GM23338 (cell line): ENCODE measurements around the gene CPXM2. TPM values are rescaled to one million over a fixed set of nuclear protein-coding genes. Genes with fewer than 3 reads are reported as not detected.

ENCODE experiments used
- ATAC-seq: fragments of 200-7000 bp; cut with Tn5 transposase; 3 replicates; pipeline ENCODE4 v1.9.1; 2020
- DNase-seq: peaks from one replicate; pipeline ENCODE4 v3.0.0-alpha.2; 2015; ENCODE audit warnings: low spot score
- H2AFZ ChIP-seq: fragments of 200-600 bp; sonication (generic); 2 replicates; pipeline ENCODE4 v1.8.0; 2016; ENCODE audit warnings: antibody characterized with exemption, mild to moderate bottlenecking, moderate library complexity
- H3F3A ChIP-seq: fragments of 200-600 bp; sonication (generic); replicated peaks from 2 replicates; pipeline ENCODE4 v1.8.0; 2017; ENCODE audit warnings: antibody characterized with exemption, mixed run types, low read depth
- H3K27ac ChIP-seq: fragments of 200-600 bp; sonication (generic); 2 replicates; pipeline ENCODE4 v1.6.1; 2016; ENCODE audit warnings: low read depth
- H3K27me3 ChIP-seq: fragments of 200-600 bp; sonication (generic); 2 replicates; pipeline ENCODE4 v1.8.0; 2016; ENCODE audit warnings: mild to moderate bottlenecking, mixed run types, moderate library complexity; ENCODE audit not compliant: insufficient read depth
- H3K36me3 ChIP-seq: fragments of 200-600 bp; sonication (generic); 2 replicates; pipeline ENCODE4 v1.8.0; 2016; ENCODE audit warnings: mild to moderate bottlenecking; ENCODE audit not compliant: insufficient read depth
- H3K4me1 ChIP-seq: fragments of 200-600 bp; sonication (generic); 2 replicates; pipeline ENCODE4 v1.8.0; 2016; ENCODE audit warnings: mild to moderate bottlenecking, moderate library complexity; ENCODE audit not compliant: insufficient read depth
- H3K4me2 ChIP-seq: fragments of 200-600 bp; sonication (generic); 2 replicates; pipeline ENCODE4 v1.7.1; 2017; ENCODE audit warnings: mixed run types
- H3K4me3 ChIP-seq: fragments of 200-600 bp; sonication (generic); 2 replicates; pipeline ENCODE4 v1.6.1; 2016; ENCODE audit warnings: mixed run types
- H3K79me2 ChIP-seq: fragments of 200-600 bp; sonication (generic); replicated peaks from 2 replicates; pipeline ENCODE4 v1.8.0; 2017; ENCODE audit warnings: mild to moderate bottlenecking; ENCODE audit not compliant: insufficient read depth
- H3K9me2 ChIP-seq: fragments of 200-600 bp; sonication (generic); 2 replicates; pipeline ENCODE4 v1.8.0; 2017; ENCODE audit not compliant: insufficient read depth
- H4K20me1 ChIP-seq: fragments of 200-600 bp; sonication (generic); replicated peaks from 2 replicates; pipeline ENCODE4 v1.8.0; 2017; ENCODE audit warnings: mild to moderate bottlenecking; ENCODE audit not compliant: insufficient read depth
- H3K27ac Mint-ChIP-seq: 2 replicates; pipeline ENCODE4 v1.8.0; 2020; ENCODE audit warnings: inconsistent platforms, mild to moderate bottlenecking, moderate library complexity, mixed read lengths
- H3K27me3 Mint-ChIP-seq: 3 replicates; pipeline ENCODE4 v1.8.0; 2022; ENCODE audit warnings: low read depth, mild to moderate bottlenecking, moderate library complexity, mixed read lengths, inconsistent platforms; ENCODE audit not compliant: insufficient read depth, poor library complexity
- H3K36me3 Mint-ChIP-seq: 3 replicates; pipeline ENCODE4 v1.8.0; 2021; ENCODE audit warnings: low read depth, mild to moderate bottlenecking, inconsistent platforms, moderate library complexity, mixed read lengths
- H3K4me1 Mint-ChIP-seq: 3 replicates; pipeline ENCODE4 v1.8.0; 2020; ENCODE audit warnings: mild to moderate bottlenecking, inconsistent platforms, mixed read lengths
- H3K4me3 Mint-ChIP-seq: 3 replicates; pipeline ENCODE4 v1.8.0; 2021; ENCODE audit warnings: moderate library complexity, mild to moderate bottlenecking, inconsistent platforms, mixed read lengths
- H3K9me3 Mint-ChIP-seq: 3 replicates; pipeline ENCODE4 v1.8.0; 2020; ENCODE audit warnings: moderate library complexity, mild to moderate bottlenecking, inconsistent platforms, mixed read lengths
- ETS1 ChIP-seq: IDR thresholded peaks from 2 replicates; pipeline ENCODE4 v1.6.1; 2016; ENCODE audit warnings: antibody characterized with exemption
- EZH2 ChIP-seq: fragments of 200-600 bp; sonication (generic); IDR thresholded peaks from one replicate; pipeline ENCODE4 v1.8.0; 2017; ENCODE audit warnings: antibody characterized with exemption, mild to moderate bottlenecking, low read depth; ENCODE audit not compliant: unreplicated experiment
- REST ChIP-seq: IDR thresholded peaks from one replicate; pipeline ENCODE4 v1.6.1; 2018; ENCODE audit warnings: antibody characterized with exemption; ENCODE audit not compliant: unreplicated experiment
- STAT1 ChIP-seq: IDR thresholded peaks from one replicate; pipeline ENCODE4 v1.6.1; 2016; ENCODE audit warnings: antibody characterized with exemption; ENCODE audit not compliant: unreplicated experiment
- ZNF331 ChIP-seq: fragments of 250-450 bp; sonication (Bioruptor Pico); IDR thresholded peaks from 2 replicates; pipeline ENCODE4 v1.5.0; 2020; ENCODE audit warnings: low read depth, mild to moderate bottlenecking, moderate library complexity
- polyA plus RNA-seq: library from polyadenylated mRNA; unstranded; fragments of >200 nt; fragmentation: Nextera tagmentation; extraction: Ambion mirVana; gene quantifications from 2 replicates; pipeline ENCODE4 v1.2.1, GENCODE V29; 2016
- total RNA-seq: library from RNA; depleted of rRNA; stranded (reverse); fragments of >200 nt; shearing (Covaris generic); gene quantifications from 2 replicates; pipeline ENCODE4 v1.2.3, GENCODE V29; 2014
- TF ChIP-seq, protein P1 (sequence below): fragments of 250-450 bp; sonication (Bioruptor Pico); IDR thresholded peaks from 2 replicates; pipeline ENCODE4 v1.5.0; 2020; ENCODE audit warnings: mild to moderate bottlenecking, moderate library complexity
- TF ChIP-seq, protein P2 (sequence below), 2 experiments: fragments of 200-600 bp in 1 of 2; sonication (generic) in 1 of 2; conservative IDR thresholded peaks; 2 replicates each; pipeline versions ENCODE4 v1.5.1 to v1.6.1; 2016 to 2017; ENCODE audit warnings: antibody characterized with exemption in 2 of 2, low read depth in 2 of 2, mild to moderate bottlenecking in 2 of 2, moderate library complexity in 1 of 2

The CPXM2 gene
- total and polyA plus RNA-seq, 2 experiments from 2014 or later: 1.6 to 8.1 TPM

DNA sequence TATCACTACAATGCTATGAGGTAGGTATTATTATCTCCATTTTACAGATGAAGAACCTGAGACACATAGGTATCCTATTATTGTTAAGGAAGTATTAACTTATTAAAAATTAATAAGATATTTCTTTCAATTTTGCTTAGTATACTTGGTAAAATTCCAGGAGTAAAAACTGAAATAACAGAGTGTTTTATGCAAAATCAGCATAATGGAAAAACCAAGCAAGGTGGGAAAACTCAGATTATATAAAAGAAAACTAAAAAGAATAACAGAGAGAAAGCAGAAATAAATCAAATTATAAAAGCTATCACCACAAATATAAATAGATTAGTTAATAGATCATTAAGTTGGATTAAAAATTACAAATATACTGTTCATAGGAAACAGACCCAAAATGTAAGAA is 82.0 kb downstream of the CPXM2 start:
- no peaks in the 10 kb centered on the region for H3F3A ChIP-seq
- H3K79me2 ChIP-seq: no peaks in the 10 kb centered on the region
- H3K4me3 ChIP-seq: no peak overlapping the region
- no peaks in the 10 kb centered on the region for H3K27me3 Mint-ChIP-seq
- ATAC-seq (no peak), DNase-seq (no peak)
- no peaks in the 10 kb centered on the region; the same call in 2 of the 3 replicates for H3K9me3 Mint-ChIP-seq
- no peak overlapping the region for H2AFZ ChIP-seq
- H3K4me2 ChIP-seq: no peak overlapping the region
- peaks cover 11% of the 10 kb centered on the region; the same call in 2 of the 3 replicates for H3K4me1 Mint-ChIP-seq
- H3K27ac ChIP-seq: no peak overlapping the region
- H3K9me2 ChIP-seq: no peaks in the 10 kb centered on the region
- no peak overlapping the region for H3K27ac Mint-ChIP-seq
- no peaks in the 10 kb centered on the region for H4K20me1 ChIP-seq
- H3K4me1 ChIP-seq: 0 out of 2 replicates have a peak, but pooled peaks cover 5% of the 10 kb centered on the region
- H3K36me3 Mint-ChIP-seq: peaks cover 4% of the 10 kb centered on the region; the same call in 1 of the 3 replicates
- H3K36me3 ChIP-seq: no peaks in the 10 kb centered on the region
- no peak overlapping the region for H3K4me3 Mint-ChIP-seq
- H3K27me3 ChIP-seq: no peaks in the 10 kb centered on the region
- TF ChIP-seq REST (no peak), ZNF331 (CRISPR knock-in tag) (no peak), STAT1 (no peak), ETS1 (no peak), EZH2 (no peak)
- TF ChIP-seq, protein P1, sequence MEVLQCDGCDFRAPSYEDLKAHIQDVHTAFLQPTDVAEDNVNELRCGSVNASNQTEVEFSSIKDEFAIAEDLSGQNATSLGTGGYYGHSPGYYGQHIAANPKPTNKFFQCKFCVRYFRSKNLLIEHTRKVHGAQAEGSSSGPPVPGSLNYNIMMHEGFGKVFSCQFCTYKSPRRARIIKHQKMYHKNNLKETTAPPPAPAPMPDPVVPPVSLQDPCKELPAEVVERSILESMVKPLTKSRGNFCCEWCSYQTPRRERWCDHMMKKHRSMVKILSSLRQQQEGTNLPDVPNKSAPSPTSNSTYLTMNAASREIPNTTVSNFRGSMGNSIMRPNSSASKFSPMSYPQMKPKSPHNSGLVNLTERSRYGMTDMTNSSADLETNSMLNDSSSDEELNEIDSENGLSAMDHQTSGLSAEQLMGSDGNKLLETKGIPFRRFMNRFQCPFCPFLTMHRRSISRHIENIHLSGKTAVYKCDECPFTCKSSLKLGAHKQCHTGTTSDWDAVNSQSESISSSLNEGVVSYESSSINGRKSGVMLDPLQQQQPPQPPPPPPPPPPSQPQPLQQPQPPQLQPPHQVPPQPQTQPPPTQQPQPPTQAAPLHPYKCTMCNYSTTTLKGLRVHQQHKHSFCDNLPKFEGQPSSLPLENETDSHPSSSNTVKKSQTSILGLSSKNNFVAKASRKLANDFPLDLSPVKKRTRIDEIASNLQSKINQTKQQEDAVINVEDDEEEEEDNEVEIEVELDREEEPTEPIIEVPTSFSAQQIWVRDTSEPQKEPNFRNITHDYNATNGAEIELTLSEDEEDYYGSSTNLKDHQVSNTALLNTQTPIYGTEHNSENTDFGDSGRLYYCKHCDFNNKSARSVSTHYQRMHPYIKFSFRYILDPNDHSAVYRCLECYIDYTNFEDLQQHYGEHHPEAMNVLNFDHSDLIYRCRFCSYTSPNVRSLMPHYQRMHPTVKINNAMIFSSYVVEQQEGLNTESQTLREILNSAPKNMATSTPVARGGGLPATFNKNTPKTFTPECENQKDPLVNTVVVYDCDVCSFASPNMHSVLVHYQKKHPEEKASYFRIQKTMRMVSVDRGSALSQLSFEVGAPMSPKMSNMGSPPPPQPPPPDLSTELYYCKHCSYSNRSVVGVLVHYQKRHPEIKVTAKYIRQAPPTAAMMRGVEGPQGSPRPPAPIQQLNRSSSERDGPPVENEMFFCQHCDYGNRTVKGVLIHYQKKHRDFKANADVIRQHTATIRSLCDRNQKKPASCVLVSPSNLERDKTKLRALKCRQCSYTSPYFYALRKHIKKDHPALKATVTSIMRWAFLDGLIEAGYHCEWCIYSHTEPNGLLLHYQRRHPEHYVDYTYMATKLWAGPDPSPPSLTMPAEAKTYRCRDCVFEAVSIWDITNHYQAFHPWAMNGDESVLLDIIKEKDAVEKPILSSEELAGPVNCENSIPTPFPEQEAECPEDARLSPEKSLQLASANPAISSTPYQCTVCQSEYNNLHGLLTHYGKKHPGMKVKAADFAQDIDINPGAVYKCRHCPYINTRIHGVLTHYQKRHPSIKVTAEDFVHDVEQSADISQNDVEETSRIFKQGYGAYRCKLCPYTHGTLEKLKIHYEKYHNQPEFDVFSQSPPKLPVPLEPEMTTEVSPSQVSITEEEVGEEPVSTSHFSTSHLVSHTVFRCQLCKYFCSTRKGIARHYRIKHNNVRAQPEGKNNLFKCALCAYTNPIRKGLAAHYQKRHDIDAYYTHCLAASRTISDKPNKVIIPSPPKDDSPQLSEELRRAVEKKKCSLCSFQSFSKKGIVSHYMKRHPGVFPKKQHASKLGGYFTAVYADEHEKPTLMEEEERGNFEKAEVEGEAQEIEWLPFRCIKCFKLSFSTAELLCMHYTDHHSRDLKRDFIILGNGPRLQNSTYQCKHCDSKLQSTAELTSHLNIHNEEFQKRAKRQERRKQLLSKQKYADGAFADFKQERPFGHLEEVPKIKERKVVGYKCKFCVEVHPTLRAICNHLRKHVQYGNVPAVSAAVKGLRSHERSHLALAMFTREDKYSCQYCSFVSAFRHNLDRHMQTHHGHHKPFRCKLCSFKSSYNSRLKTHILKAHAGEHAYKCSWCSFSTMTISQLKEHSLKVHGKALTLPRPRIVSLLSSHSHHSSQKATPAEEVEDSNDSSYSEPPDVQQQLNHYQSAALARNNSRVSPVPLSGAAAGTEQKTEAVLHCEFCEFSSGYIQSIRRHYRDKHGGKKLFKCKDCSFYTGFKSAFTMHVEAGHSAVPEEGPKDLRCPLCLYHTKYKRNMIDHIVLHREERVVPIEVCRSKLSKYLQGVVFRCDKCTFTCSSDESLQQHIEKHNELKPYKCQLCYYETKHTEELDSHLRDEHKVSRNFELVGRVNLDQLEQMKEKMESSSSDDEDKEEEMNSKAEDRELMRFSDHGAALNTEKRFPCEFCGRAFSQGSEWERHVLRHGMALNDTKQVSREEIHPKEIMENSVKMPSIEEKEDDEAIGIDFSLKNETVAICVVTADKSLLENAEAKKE (CRISPR knock-in tag): no peak
- TF ChIP-seq, protein P2, sequence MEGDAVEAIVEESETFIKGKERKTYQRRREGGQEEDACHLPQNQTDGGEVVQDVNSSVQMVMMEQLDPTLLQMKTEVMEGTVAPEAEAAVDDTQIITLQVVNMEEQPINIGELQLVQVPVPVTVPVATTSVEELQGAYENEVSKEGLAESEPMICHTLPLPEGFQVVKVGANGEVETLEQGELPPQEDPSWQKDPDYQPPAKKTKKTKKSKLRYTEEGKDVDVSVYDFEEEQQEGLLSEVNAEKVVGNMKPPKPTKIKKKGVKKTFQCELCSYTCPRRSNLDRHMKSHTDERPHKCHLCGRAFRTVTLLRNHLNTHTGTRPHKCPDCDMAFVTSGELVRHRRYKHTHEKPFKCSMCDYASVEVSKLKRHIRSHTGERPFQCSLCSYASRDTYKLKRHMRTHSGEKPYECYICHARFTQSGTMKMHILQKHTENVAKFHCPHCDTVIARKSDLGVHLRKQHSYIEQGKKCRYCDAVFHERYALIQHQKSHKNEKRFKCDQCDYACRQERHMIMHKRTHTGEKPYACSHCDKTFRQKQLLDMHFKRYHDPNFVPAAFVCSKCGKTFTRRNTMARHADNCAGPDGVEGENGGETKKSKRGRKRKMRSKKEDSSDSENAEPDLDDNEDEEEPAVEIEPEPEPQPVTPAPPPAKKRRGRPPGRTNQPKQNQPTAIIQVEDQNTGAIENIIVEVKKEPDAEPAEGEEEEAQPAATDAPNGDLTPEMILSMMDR (conservative IDR thresholded peaks at IDR 0.05; ENCODE audit: low read depth in 2 of 2): no peak
